Right atrium auricular region (tissue), 2 donors: Measurements from ENCODE around the gene HAUS8. TPM values are rescaled to one million over a fixed set of nuclear protein-coding genes. Genes with fewer than 3 reads are reported as not detected.

Source experiments
- DNase-seq: peaks from one replicate; pipeline ENCODE4 v3.0.0-alpha.2; 2019; ENCODE audit warnings: low spot score
- H3K27ac ChIP-seq, 2 donors: fragments of 200-600 bp; sonication (generic); 1 replicate in 1 of 2; 2 replicates in 1 of 2; pipeline ENCODE4 v1.5.1; 2016 to 2019
- H3K27me3 ChIP-seq, 2 donors: fragments of 200-600 bp; sonication (generic); one replicate each; pipeline versions ENCODE4 v1.5.1 to v1.6.0; 2017 to 2019
- H3K36me3 ChIP-seq: fragments of 200-600 bp; sonication (generic); one replicate; pipeline ENCODE4 v1.5.1; 2016
- H3K4me1 ChIP-seq, 2 donors: fragments of 200-600 bp; sonication (generic); one replicate each; pipeline versions ENCODE4 v1.5.1 to v1.6.0; 2017 to 2019
- H3K4me3 ChIP-seq, 2 donors: fragments of 200-600 bp; sonication (generic); 1 replicate in 1 of 2; 2 replicates in 1 of 2; pipeline ENCODE4 v1.5.1; 2017 to 2019; ENCODE audit warnings: mild to moderate bottlenecking in 1 of 2, moderate library complexity in 1 of 2
- H3K9me3 ChIP-seq, 2 donors: fragments of 200-600 bp; sonication (generic); one replicate each; pipeline ENCODE4 v1.5.1; 2019
- CTCF ChIP-seq, 2 donors: fragments of 200-600 bp; sonication (generic); IDR thresholded peaks; one replicate each; pipeline ENCODE4 v1.5.1; 2019; ENCODE audit warnings: antibody characterized with exemption in 2 of 2
- total RNA-seq, 2 donors: library from RNA; depleted of rRNA; stranded (reverse); fragments of >200 nt; gene quantifications; one replicate each; pipeline ENCODE4 v1.1.0, GENCODE V29; 2016

The HAUS8 gene
- total RNA-seq, 2 donors from 2014 or later: 2.5 to 5.0 TPM

- H3K36me3 ChIP-seq: peaks cover 14% of the 10 kb centered on the region
- TF ChIP-seq CTCF (IDR thresholded peaks at IDR 0.05): no peak
- no peaks in the 10 kb centered on the region for H3K9me3 ChIP-seq
- no peak overlapping the region for H3K27ac ChIP-seq
- no peaks in the 10 kb centered on the region for H3K27me3 ChIP-seq
- H3K4me1 ChIP-seq: no peaks in the 10 kb centered on the region
- no peak for DNase-seq
- H3K4me3 ChIP-seq: no peak overlapping the region
These were observed 26.3 kb downstream of the HAUS8 start for GRCh38 chr19:17048885-17049453.

GRCh38 chr19:17045907-17046502, 29.2 kb downstream of the HAUS8 start:
- no peak overlapping the region for H3K27ac ChIP-seq
- no peaks in the 10 kb centered on the region for H3K4me1 ChIP-seq
- peaks cover 14% of the 10 kb centered on the region for H3K36me3 ChIP-seq
- DNase-seq: no peak
- TF ChIP-seq CTCF (IDR thresholded peaks at IDR 0.05): no peak
- no peak overlapping the region for H3K4me3 ChIP-seq
- H3K9me3 ChIP-seq: no peaks in the 10 kb centered on the region
- H3K27me3 ChIP-seq: no peaks in the 10 kb centered on the region

GRCh38 chr19:17043744-17044143, 31.5 kb downstream of the HAUS8 start:
- Histone ChIP-seq H3K27ac (no peak overlapping the region), H3K4me1 (no peaks in the 10 kb centered on the region), H3K36me3 (peaks cover under 1% of the 10 kb centered on the region), H3K9me3 (no peaks in the 10 kb centered on the region), H3K4me3 (no peak overlapping the region), H3K27me3 (no peaks in the 10 kb centered on the region)
- no peak for TF ChIP-seq CTCF (IDR thresholded peaks at IDR 0.05)
- no peak for DNase-seq

GRCh38 chr19:17041976-17042375, 33.3 kb downstream of the HAUS8 start:
- Histone ChIP-seq H3K27ac (peak overlapping the region; percentile 15 to 31), H3K27me3 (no peaks in the 10 kb centered on the region), H3K4me3 (no peak overlapping the region), H3K36me3 (no peaks in the 10 kb centered on the region), H3K9me3 (no peaks in the 10 kb centered on the region), H3K4me1 (no peaks in the 10 kb centered on the region)
- no peak for TF ChIP-seq CTCF (IDR thresholded peaks at IDR 0.05)
- DNase-seq: no peak

- H3K27me3 ChIP-seq: no peaks in the 10 kb centered on the region
- no peaks in the 10 kb centered on the region for H3K36me3 ChIP-seq
- no peak for TF ChIP-seq CTCF (IDR thresholded peaks at IDR 0.05)
- H3K4me1 ChIP-seq: peaks cover 0 to 3% of the 10 kb centered on the region in 2 donors
- H3K27ac ChIP-seq: no peak overlapping the region
- no peaks in the 10 kb centered on the region for H3K9me3 ChIP-seq
- no peak for DNase-seq
- no peak overlapping the region for H3K4me3 ChIP-seq
These were observed 37.2 kb downstream of the HAUS8 start for GRCh38 chr19:17037966-17038500.
